GM21717 (cell line): ENCODE results near the gene PPA2.
A peak's percentile ranks its signal among the peaks of the same experiment; 100 is the strongest.
"Not testable (repeated sequence)": the region's sequence is repeated elsewhere in the genome, so short reads cannot be mapped to it uniquely, and the experiment has no call there.

Source experiments
- ATAC-seq: cut with Tn5 transposase; IDR thresholded peaks from one replicate; pipeline ENCODE4 v1.9.1; 2021; ENCODE audit warnings: mild to moderate bottlenecking, moderate library complexity; ENCODE audit not compliant: unreplicated experiment

PPA2 gene

GRCh38 chr4:105473324-105474098 lies at the start of gene PPA2:
PPA2 (minus strand) TSS chr4:105474062; CDS start chr4:105474050, 12 bp downstream.
- peak; percentile 86 for ATAC-seq

- peak; percentile 69 for ATAC-seq
Measured at GRCh38 chr4:105520819-105521790, 47.2 kb upstream of the PPA2 start.

DNA sequence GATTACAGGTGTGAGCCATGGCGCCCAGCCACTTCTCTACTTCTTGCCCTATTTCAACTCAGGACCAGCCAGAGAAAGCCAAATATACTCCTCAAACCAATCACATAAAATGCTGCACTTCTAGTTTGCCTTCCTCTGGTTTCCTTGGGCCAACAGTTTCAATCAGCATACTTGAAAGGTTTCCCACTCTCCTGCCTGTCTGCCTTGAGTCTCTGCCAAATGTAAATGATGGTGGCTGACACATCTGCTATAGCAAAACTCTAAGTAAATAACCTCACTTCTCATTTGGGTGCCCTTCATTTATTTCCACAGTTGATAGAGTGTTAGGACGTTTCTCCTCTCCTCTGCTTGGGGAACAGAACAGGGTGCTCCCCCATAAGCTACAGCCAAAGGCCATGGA lies 36.4 kb upstream of the PPA2 start:
- no peak for ATAC-seq

- ATAC-seq, result no peak
Measured at GRCh38 chr4:105509714-105510113, 35.9 kb upstream of the PPA2 start.

DNA sequence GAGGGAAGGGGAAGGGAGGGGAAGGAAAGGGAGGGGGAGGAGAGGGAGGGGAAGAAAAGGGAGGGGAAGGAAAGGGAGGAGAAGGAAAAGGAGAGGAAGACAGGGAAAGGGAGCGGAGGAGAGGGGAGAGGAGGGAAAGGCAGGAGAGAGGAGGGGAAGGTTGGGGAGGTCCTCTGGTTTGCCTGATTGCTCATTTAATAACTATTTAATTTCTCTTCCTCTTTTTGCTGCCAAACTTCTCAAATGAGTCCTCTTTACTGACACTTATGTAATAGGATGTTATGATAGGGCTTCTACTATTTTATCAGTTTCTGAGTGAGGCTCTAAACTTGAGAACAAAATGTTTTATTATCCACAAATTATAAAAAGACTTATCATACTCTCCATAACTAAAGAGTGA lies 35.4 kb upstream of the PPA2 start:
- ATAC-seq, result peak; percentile 91

GRCh38 chr4:105504744-105505143 lies 30.9 kb upstream of the PPA2 start:
- no peak for ATAC-seq

DNA sequence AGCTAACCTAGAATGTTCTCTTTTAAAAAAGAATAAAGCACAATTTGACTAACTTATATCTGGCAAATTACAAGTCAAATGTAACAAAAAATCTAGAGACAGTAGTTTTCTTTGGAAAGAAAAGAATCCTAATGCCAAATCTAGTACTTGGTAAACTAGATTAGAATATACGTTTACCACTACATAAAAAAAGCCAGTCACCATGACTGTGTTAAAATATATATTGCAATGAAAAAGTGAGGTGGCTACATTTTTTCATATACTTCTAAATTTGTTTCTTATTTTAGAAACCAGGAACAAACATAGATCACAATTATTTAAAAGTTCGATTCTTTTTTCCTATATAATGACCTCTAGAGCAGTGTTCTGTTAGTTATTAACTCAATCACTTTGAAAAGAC lies 29.6 kb upstream of the PPA2 start:
- ATAC-seq, result no peak

DNA sequence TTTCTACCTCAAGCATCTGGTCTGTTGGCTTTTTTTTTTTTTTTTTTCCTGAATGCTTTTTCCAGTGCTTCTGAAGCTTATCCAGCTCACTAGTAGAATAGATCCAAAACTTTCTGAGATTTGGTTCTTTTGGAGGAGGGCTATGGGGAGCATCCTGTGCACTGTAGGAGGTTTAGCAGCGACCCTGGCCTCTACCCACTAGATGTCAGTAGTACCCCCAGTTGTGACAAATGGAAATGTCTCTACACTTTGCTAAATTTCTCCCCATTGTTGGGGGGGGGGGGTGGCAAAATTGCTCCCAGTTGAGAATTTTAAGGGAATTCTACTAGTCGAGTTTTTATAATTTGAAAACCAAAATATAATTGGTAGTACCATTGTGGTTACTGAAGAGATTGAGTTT lies 23.0 kb upstream of the PPA2 start:
- no peak for ATAC-seq

GRCh38 chr4:105495667-105496066 lies 21.8 kb upstream of the PPA2 start:
- ATAC-seq, result no peak

DNA sequence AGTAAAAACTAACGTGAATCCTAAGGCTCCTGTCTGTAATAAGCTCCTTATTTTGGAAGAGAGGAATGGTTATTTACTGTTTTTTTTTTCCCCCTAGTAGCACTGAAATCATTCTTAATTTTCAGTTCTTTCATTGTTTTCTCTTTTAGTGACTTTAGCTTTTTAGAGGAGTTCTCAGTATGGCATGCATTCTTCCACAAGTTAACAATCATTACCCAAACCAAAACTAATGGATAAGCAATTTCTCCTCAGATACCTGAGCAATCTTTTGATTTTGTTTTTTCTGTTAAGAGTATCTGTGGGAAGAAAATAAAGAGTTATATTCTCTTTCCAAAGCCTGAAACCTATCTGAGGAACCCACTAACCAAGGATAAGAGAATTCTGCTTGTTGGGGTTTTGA lies 16.7 kb upstream of the PPA2 start:
- no peak for ATAC-seq

- no peak for ATAC-seq
Measured at GRCh38 chr4:105483840-105484239, 10.0 kb upstream of the PPA2 start.

DNA sequence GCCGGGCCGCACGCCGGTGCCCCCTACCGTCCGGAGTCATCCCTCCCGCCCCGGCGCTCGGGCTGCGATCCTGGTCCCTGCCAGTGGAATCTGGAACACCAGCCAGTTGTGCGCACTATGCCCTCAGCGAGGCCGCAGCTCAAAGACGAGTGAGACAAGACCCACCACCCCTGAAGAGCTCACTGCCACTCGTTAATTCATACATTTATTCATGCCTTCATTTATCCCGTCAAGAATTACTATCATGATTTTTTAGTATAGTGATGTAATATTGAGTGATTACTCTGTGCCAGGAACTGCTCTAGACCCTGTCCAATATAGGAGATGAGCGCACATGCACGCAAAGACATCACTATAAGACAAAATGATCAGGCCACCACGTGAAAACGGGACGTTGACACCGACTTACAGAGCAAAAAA lies 247 bp upstream of the PPA2 start:
- peak; percentile 3 for ATAC-seq

DNA sequence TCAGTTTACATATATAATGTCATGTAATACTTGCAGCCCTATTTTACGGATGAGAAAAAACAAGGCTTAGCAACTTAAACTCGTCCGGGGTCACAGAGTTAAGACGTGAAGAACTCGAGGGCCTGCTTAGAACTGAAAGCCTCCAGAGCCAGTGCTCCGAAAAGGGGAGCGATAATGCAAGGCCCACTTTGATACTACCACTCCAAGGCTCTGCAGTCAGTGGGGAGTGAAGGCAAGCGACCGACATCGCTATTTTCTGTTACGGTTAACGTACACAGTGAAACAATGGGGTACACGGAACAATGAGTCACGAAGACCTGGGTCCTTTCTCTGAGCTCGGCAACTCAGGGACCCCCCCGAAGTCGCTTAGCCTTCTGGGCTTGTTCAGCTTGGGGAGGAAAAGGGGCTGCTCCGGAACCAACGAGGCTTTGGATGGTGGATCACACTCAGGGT lies 965 bp downstream of the PPA2 start:
- ATAC-seq, result no peak

DNA sequence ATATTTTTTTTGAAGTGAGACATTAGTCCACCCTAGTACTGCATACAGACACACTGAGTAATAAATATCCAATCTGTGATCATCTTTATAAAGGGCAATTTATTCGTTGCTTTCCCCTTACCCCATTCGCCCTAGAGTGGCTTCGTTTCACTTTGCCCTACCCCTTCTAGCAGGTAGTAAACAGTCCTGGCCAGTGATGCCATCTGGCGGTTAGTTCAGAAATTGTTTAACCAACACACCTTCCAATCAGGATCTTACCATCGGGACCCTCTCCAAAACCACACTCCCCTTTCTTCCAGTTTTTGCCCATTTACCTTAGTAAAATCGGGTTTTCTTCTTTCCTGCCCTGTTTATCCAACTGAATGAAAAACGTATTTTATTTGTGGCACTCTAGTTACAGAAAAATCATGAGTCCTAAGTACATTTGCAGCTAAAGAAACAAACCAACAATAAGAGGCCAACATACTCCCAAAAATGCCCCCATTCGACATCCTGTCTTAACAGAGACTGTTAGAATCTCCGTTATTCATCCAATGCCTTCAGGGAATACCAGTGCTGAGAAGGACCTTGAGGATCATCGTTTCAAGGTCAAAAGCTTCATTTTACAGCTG lies 2.2 kb downstream of the PPA2 start:
- peak; percentile 43 for ATAC-seq

DNA sequence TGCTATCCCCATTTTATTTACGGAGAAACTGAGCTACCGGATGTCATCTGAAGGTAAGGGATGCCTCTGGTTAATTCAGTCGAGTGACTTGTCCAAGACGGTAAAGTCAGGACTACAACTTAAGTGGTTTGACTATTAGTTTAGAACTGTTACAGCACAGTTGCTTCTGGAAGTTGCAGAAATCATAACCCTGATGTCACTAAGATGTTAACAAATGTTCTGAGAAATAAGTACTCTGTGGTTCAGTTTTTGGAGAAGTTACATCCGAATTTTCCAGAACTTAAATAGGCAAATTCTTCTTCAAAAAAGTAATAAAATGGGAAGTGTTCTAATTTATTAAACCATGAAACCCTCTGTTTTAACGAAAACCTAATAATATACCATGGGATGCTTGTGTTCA lies 3.1 kb downstream of the PPA2 start:
- ATAC-seq, result no peak

GRCh38 chr4:105469736-105470135 lies 4.1 kb downstream of the PPA2 start:
- no peak for ATAC-seq

- ATAC-seq, result no peak
Measured at GRCh38 chr4:105466580-105466979, 7.3 kb downstream of the PPA2 start.

DNA sequence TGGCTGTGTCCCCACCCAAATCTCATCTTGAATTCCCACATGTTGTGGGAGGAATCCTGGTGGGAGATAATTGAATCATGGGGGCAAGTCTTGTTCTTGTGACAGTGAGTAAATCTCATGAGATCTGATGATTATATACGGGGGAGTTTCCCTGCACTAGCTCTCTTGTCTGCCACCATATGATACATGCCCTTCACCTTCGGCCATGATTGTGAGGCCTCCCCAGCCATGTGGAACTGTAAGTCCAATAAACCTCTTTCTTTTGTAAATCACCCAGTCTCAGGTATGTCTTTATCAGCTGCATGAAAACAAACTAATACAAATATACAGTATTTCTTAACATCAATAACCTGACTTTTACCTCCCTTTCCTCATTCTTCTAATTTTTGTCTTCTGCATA lies 9.3 kb downstream of the PPA2 start:
- ATAC-seq, result not testable (repeated sequence)

GRCh38 chr4:105462576-105462975 lies 11.3 kb downstream of the PPA2 start:
- no peak for ATAC-seq

DNA sequence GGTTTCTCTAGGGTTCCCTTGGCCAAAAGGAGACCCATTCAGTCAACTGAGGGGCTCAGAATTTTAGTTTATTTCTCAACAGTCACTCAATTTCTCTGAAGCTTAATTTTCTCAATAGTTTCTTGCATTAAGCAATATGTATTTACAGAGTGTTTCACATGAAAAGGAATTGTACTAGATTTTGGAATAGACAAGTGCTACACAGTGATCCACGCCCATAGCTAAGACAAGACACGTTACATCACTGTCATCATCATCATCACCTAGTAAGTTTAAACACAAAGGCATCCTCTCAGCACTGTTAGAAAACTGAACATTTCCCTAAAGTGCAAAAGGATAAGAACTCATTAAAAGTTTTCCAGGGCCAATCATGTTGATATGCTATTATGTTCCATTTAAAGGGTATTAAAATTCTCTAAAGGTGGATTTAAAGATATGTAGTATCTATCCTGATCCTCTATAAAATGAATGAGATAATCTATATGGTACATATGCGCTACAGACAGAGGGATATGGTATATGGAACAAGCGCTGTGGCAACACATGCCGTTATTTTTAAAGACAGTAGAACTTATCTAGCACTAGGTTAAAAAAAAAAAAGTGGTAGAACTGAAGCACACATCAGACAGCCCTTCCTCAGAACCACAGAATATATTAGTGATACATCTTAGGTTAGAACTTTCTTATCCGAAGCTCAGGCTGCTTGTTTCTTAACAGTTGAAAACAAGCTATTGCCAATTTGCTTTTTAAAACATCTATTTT lies 12.1 kb downstream of the PPA2 start:
- no peak for ATAC-seq

GRCh38 chr4:105461221-105461620 lies 12.6 kb downstream of the PPA2 start:
- ATAC-seq, result no peak
